Measurements from ENCODE around the gene FBXO10.

FBXO10 gene

DNA sequence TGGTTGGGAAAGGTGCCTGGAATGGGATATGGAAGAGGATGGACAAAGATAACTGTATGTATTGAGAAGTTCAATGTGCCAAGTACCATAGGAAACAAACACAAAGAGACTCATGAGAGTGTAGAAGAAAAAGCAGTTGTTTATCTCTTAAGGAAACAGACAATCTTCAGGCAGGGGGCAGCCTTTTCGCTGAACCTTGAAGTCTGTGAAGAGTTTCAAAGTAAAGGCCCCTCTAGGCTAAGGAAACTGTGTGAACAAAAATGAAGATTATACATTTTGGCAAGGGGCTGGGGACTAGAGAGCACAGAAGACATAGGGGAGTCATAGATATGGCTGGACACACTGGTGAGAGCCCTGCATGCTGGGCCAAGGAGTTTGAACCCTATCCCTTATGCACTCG, 47.1 kb upstream of the FBXO10 start:
- H2BK5ac ChIP-seq (ENCODE audit: low read depth, low read length, poor library complexity, severe bottlenecking): no peak overlapping the region
- no peaks in the 10 kb centered on the region for H3K9me3 ChIP-seq (ENCODE audit: control insufficient read depth, low read length)
- H3K9ac ChIP-seq (ENCODE audit: low read length): peak overlapping the region; percentile 43
- peak overlapping the region in 1 of 2 experiments; percentile 97 for H3K23ac ChIP-seq (ENCODE audit: low read length in 2 of 2)
- H2BK12ac ChIP-seq (ENCODE audit: low read length in 2 of 2): no peak overlapping the region
- no peak overlapping the region for H2AK5ac ChIP-seq (ENCODE audit: low read length, severe bottlenecking)
- H2AFZ ChIP-seq (ENCODE audit: low read depth, low read length): no peak overlapping the region
- no peaks in the 10 kb centered on the region for H3K4me1 ChIP-seq (ENCODE audit: control insufficient read depth, insufficient read depth, low read depth, low read length)
- H3K4me2 ChIP-seq (ENCODE audit: low read length, poor library complexity, severe bottlenecking): no peak overlapping the region
- no peak overlapping the region for H3K14ac ChIP-seq (ENCODE audit: low read length in 2 of 2)
- no peak for DNase-seq
- H2BK15ac ChIP-seq (ENCODE audit: low read depth, poor library complexity, severe bottlenecking): no peak overlapping the region
- H4K8ac ChIP-seq (ENCODE audit: low read length): no peak overlapping the region
- H3K36me3 ChIP-seq (ENCODE audit: control insufficient read depth in 1 of 2, insufficient read depth in 2 of 2, low read depth in 1 of 2, low read length in 2 of 2): no peaks in the 10 kb centered on the region
- no peak overlapping the region for H3K18ac ChIP-seq (ENCODE audit: low read depth in 1 of 2, low read length in 2 of 2)
- 76% methylated on average over 2 of the region's 2 CpGs for WGBS
- H3K4me3 ChIP-seq (ENCODE audit: insufficient read depth in 1 of 2, low read depth in 1 of 2, low read length in 2 of 2): no peak overlapping the region
- H3K27ac ChIP-seq (ENCODE audit: low read length, poor library complexity, severe bottlenecking): no peak overlapping the region
- H3K4ac ChIP-seq (ENCODE audit: low read depth in 1 of 2, low read length in 2 of 2): no peak overlapping the region
- H3K27me3 ChIP-seq (ENCODE audit: control insufficient read depth in 1 of 2, insufficient read depth in 1 of 2, low read length in 2 of 2): peaks cover 0 to 39% of the 10 kb centered on the region in 2 experiments
- H2BK120ac ChIP-seq (ENCODE audit: low read depth, low read length): no peak overlapping the region
- no peaks in the 10 kb centered on the region for H3K79me1 ChIP-seq (replicated peaks; ENCODE audit: low read length, poor library complexity, severe bottlenecking)
- no peak overlapping the region for H4K91ac ChIP-seq (ENCODE audit: low read length)

DNA sequence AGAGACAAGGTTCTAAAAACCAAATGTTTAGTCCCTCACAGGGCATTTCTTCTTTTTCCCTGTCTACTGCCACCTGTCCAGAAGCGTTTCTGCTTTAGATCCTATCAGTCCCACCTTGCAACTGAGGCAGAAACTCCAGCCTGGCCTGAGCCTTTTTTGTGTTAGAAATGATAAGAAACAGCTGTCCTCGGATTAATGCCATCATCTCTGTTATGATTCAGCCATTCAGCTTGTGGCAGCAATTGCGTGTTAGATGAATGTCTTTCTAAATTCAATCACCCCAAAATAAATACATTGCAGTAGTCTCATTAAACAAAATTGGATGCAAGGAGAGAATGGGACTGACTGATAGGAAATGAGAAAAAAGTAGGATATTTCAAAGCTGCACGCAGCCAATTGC, 46.3 kb upstream of the FBXO10 start:
- H3K4me1 ChIP-seq (ENCODE audit: control insufficient read depth, insufficient read depth, low read depth, low read length): no peaks in the 10 kb centered on the region
- no peak overlapping the region for H2AK5ac ChIP-seq (ENCODE audit: low read length, severe bottlenecking)
- no peak overlapping the region for H2AFZ ChIP-seq (ENCODE audit: low read depth, low read length)
- no peaks in the 10 kb centered on the region for H3K9me3 ChIP-seq (ENCODE audit: control insufficient read depth, low read length)
- no peak overlapping the region for H4K91ac ChIP-seq (ENCODE audit: low read length)
- no peak overlapping the region for H2BK120ac ChIP-seq (ENCODE audit: low read depth, low read length)
- H3K18ac ChIP-seq (ENCODE audit: low read depth in 1 of 2, low read length in 2 of 2): no peak overlapping the region
- H2BK15ac ChIP-seq (ENCODE audit: low read depth, poor library complexity, severe bottlenecking): no peak overlapping the region
- H2BK12ac ChIP-seq (ENCODE audit: low read length in 2 of 2): no peak overlapping the region
- peak overlapping the region; percentile 58 for H3K9ac ChIP-seq (ENCODE audit: low read length)
- no peak overlapping the region for H3K4ac ChIP-seq (ENCODE audit: low read depth in 1 of 2, low read length in 2 of 2)
- 80% methylated on average over 2 of the region's 4 CpGs for WGBS
- no peaks in the 10 kb centered on the region for H3K79me1 ChIP-seq (replicated peaks; ENCODE audit: low read length, poor library complexity, severe bottlenecking)
- H3K14ac ChIP-seq (ENCODE audit: low read length in 2 of 2): no peak overlapping the region
- H4K8ac ChIP-seq (ENCODE audit: low read length): no peak overlapping the region
- no peaks in the 10 kb centered on the region for H3K36me3 ChIP-seq (ENCODE audit: control insufficient read depth in 1 of 2, insufficient read depth in 2 of 2, low read depth in 1 of 2, low read length in 2 of 2)
- H3K27ac ChIP-seq (ENCODE audit: low read length, poor library complexity, severe bottlenecking): no peak overlapping the region
- H3K4me2 ChIP-seq (ENCODE audit: low read length, poor library complexity, severe bottlenecking): no peak overlapping the region
- no peak for DNase-seq
- H3K23ac ChIP-seq (ENCODE audit: low read length in 2 of 2): no peak overlapping the region
- H2BK5ac ChIP-seq (ENCODE audit: low read depth, low read length, poor library complexity, severe bottlenecking): no peak overlapping the region
- peaks cover 0 to 39% of the 10 kb centered on the region in 2 experiments for H3K27me3 ChIP-seq (ENCODE audit: control insufficient read depth in 1 of 2, insufficient read depth in 1 of 2, low read length in 2 of 2)
- no peak overlapping the region for H3K4me3 ChIP-seq (ENCODE audit: insufficient read depth in 1 of 2, low read depth in 1 of 2, low read length in 2 of 2)

DNA sequence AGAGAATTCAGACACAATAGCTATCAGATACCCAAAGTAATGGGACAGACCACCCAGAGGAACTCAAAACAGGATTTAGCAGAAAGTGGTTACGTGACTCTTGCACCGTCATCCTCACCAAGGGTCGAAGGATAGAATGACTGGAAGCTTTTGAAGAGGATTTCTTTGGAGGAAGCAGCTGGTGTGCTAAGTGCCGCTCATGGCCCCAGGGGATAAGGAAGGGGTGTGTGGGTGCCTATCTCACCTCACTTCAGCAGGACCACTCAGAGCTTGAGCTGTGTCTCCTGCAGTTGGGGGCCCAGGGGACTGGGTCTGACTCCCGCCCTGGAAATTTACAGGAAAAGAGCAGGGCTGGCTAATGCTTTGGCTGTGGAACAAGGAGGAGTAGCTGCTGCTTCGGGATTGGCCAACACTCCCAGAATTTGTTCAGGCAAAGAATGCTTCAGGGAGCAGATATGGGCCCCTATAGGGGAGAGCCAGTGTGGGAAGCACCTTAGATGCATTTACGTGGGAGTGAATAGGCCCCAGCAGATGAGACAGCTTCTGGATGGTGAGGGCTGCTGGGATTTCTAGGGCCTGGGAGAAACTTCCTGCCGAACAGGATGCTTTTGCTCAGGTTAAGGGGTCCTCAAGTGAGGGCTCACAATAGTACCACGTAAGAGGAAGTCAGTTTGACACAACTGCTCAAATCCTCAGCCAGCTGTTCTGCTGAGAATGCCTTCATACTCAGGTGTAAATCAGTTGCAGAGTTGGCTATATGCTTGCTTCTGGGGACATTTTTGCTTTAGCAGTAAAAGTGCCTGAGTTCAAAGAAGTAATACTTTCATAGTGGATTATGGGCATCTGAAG, 45.3 kb upstream of the FBXO10 start:
- Histone ChIP-seq H3K79me1 (replicated peaks; ENCODE audit: low read length, poor library complexity, severe bottlenecking) (no peaks in the 10 kb centered on the region), H3K4me3 (ENCODE audit: insufficient read depth in 1 of 2, low read depth in 1 of 2, low read length in 2 of 2) (peak overlapping the region in 1 of 2 experiments; percentile 9), H3K23ac (ENCODE audit: low read length in 2 of 2) (no peak overlapping the region), H3K9me3 (ENCODE audit: control insufficient read depth, low read length) (no peaks in the 10 kb centered on the region), H3K27me3 (ENCODE audit: control insufficient read depth in 1 of 2, insufficient read depth in 1 of 2, low read length in 2 of 2) (peaks cover 0 to 41% of the 10 kb centered on the region in 2 experiments), H4K8ac (ENCODE audit: low read length) (no peak overlapping the region), H2BK5ac (ENCODE audit: low read depth, low read length, poor library complexity, severe bottlenecking) (no peak overlapping the region), H3K18ac (ENCODE audit: low read depth in 1 of 2, low read length in 2 of 2) (no peak overlapping the region), H2BK12ac (ENCODE audit: low read length in 2 of 2) (no peak overlapping the region), H3K4me1 (ENCODE audit: control insufficient read depth, insufficient read depth, low read depth, low read length) (no peaks in the 10 kb centered on the region), H2AK5ac (ENCODE audit: low read length, severe bottlenecking) (no peak overlapping the region), H3K36me3 (ENCODE audit: control insufficient read depth in 1 of 2, insufficient read depth in 2 of 2, low read depth in 1 of 2, low read length in 2 of 2) (no peaks in the 10 kb centered on the region), H3K27ac (ENCODE audit: low read length, poor library complexity, severe bottlenecking) (no peak overlapping the region), H3K9ac (ENCODE audit: low read length) (peak overlapping the region; percentile 58), H3K14ac (ENCODE audit: low read length in 2 of 2) (no peak overlapping the region), H3K4me2 (ENCODE audit: low read length, poor library complexity, severe bottlenecking) (no peak overlapping the region), H2BK120ac (ENCODE audit: low read depth, low read length) (no peak overlapping the region), H4K91ac (ENCODE audit: low read length) (no peak overlapping the region), H3K4ac (ENCODE audit: low read depth in 1 of 2, low read length in 2 of 2) (no peak overlapping the region), H2BK15ac (ENCODE audit: low read depth, poor library complexity, severe bottlenecking) (no peak overlapping the region), H2AFZ (ENCODE audit: low read depth, low read length) (no peak overlapping the region)
- whole genome bisulfite sequencing: 72% methylated on average over 9 of the region's 9 CpGs
- no peak for DNase-seq

DNA sequence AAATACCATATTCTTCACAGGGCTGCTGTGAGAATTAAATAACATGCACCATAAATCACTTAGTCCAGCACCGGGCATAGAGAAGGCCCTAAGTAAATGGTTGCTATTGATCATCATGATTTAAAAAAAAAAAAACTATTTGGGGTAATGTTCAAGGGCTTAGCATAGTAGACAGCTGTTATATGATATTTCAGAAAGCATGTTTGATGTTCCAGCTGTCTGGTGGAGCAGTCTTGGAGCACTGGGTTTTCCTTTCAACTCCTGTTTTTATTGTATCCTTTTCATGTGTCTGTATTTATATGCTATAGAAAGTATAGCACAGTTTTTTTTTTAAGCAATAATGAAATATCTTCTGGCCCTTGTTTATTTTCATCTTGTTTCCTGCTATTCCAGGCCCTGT, 44.2 kb upstream of the FBXO10 start:
- no peak overlapping the region for H3K14ac ChIP-seq (ENCODE audit: low read length in 2 of 2)
- H3K4me3 ChIP-seq (ENCODE audit: insufficient read depth in 1 of 2, low read depth in 1 of 2, low read length in 2 of 2): no peak overlapping the region
- H4K91ac ChIP-seq (ENCODE audit: low read length): no peak overlapping the region
- no peak overlapping the region for H3K4me2 ChIP-seq (ENCODE audit: low read length, poor library complexity, severe bottlenecking)
- no peak overlapping the region for H2AK5ac ChIP-seq (ENCODE audit: low read length, severe bottlenecking)
- no peak overlapping the region for H4K8ac ChIP-seq (ENCODE audit: low read length)
- H2BK12ac ChIP-seq (ENCODE audit: low read length in 2 of 2): no peak overlapping the region
- H3K79me1 ChIP-seq (replicated peaks; ENCODE audit: low read length, poor library complexity, severe bottlenecking): no peaks in the 10 kb centered on the region
- no peak overlapping the region for H3K27ac ChIP-seq (ENCODE audit: low read length, poor library complexity, severe bottlenecking)
- H2AFZ ChIP-seq (ENCODE audit: low read depth, low read length): no peak overlapping the region
- H3K4ac ChIP-seq (ENCODE audit: low read depth in 1 of 2, low read length in 2 of 2): no peak overlapping the region
- H3K9ac ChIP-seq (ENCODE audit: low read length): peak overlapping the region; percentile 58
- H3K36me3 ChIP-seq (ENCODE audit: control insufficient read depth in 1 of 2, insufficient read depth in 2 of 2, low read depth in 1 of 2, low read length in 2 of 2): no peaks in the 10 kb centered on the region
- 83% methylated on average over 1 of the region's 1 CpG for WGBS
- no peak for DNase-seq
- no peaks in the 10 kb centered on the region for H3K4me1 ChIP-seq (ENCODE audit: control insufficient read depth, insufficient read depth, low read depth, low read length)
- no peak overlapping the region for H2BK15ac ChIP-seq (ENCODE audit: low read depth, poor library complexity, severe bottlenecking)
- H3K23ac ChIP-seq (ENCODE audit: low read length in 2 of 2): no peak overlapping the region
- no peak overlapping the region for H2BK5ac ChIP-seq (ENCODE audit: low read depth, low read length, poor library complexity, severe bottlenecking)
- no peak overlapping the region for H3K18ac ChIP-seq (ENCODE audit: low read depth in 1 of 2, low read length in 2 of 2)
- H3K27me3 ChIP-seq (ENCODE audit: control insufficient read depth in 1 of 2, insufficient read depth in 1 of 2, low read length in 2 of 2): peaks cover 0 to 38% of the 10 kb centered on the region in 2 experiments
- H2BK120ac ChIP-seq (ENCODE audit: low read depth, low read length): no peak overlapping the region
- H3K9me3 ChIP-seq (ENCODE audit: control insufficient read depth, low read length): no peaks in the 10 kb centered on the region

Data from mesenchymal stem cell (in vitro differentiated cells and primary cell).